NCI-H2227 treated with DMSO at 0.1 percent for 48 hours (cell line): Measurements from ENCODE around the gene CENPO.
"Not testable (repeated sequence)": the region's sequence is repeated elsewhere in the genome, so short reads cannot be mapped to it uniquely, and the experiment has no call there.

Source experiments
- DNase-seq: peaks from one replicate; lab custom pipeline; 2025; lab: John Stamatoyannopoulos, UW

Gene CENPO

DNA sequence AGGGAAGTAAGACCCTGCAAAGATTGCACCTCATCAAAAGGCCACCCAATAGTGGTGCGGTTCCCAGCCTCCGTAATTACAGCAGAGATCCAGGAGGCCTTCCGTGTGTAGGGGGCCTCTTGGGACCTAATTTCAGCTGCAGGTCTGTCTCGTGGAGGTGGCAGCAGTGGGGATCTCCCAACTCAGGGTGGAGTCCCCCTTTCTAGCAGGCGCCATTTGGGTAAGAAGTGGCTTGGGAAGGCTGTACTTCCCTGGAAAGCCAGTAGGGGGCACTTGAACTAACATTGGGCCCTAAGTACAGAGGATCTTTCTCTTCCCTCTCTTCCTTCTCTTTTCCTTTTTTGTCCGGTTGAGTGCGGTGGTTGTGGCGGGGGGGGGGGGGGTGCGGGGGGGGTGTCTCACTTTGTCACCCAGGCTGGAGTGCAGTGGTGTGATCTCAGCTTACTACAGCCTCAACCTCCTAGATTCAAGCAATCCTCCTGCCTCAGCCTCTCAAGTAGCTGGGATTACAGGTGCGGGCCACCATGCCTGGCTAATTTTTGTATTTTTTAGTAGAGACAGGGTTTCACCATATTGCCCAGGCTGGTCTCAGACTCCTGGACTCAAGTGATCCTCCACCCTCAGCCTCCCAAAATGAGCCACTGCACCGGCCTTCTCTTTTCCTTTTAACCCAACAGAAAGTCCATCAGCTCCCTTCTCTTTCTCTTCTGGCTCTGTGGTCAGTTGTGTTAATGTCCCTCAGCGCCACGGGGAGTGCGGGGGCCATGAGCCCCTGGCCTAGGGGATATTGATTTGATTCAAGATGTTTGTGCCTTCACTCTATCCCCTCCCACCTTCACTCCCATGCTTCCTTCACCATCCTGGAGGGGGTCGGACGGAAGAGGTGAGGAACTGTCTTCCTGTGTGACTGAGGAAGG lies 32.0 kb downstream of the CENPO start:
- DNase-seq: no peak

DNA sequence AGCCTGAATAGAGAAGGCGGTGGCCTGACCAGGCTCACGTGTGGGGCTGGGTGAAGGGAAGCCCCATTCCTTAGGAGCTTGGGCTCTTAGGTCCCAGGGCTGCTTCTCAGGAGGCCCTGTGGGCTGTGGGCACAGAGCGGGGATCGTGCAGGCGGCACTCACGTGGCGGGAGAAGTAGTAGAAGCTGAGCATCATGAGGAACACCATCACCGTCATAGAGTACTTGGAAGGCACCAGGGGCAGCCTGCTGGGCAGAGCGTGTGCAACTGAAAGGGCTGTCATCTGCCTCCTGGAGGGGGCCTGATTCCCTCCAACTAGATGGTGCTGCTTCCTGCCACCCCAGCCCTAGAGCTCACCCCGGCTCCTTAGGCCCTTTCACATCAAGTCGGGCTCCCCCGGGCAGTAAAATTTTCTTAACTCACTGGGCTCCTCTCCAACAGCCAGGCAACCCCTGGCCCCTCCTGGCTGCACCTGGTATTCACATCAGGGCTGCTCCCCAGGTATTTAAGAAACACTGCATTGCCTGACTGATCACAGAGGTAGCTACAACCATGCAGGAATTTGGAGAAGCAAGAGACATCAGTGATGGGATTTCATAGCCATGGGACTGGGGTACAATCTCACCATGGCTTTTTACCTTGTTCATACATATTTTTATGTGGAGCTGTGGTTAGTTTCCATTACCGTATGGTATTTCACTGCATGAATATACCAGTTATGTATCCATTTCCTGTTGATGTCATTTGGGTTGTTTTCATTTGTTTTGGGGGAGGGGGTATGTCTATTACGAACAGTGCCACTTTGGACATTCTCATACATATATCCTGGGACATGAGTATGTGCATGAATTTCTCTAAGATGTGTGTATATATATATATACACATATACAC lies 32.9 kb downstream of the CENPO start:
- no peak for DNase-seq

DNA sequence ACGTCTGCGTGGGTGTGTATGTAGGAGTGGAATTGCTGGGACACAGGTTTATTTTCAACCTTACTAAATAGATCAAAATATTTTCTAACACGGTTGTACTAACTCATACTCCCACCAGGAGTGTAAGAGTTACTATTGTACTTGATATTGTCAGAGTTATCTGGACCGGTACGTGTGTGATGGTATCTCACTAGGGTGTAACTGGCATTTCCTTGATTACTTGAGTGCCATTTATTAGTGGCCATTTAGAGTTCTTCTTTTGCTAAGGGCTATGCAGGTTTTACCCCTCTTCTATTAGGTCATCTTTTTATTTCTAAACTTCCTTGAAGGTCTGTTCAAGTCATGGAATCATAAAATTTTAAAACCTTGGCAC lies 33.5 kb downstream of the CENPO start:
- DNase-seq: no peak

DNA sequence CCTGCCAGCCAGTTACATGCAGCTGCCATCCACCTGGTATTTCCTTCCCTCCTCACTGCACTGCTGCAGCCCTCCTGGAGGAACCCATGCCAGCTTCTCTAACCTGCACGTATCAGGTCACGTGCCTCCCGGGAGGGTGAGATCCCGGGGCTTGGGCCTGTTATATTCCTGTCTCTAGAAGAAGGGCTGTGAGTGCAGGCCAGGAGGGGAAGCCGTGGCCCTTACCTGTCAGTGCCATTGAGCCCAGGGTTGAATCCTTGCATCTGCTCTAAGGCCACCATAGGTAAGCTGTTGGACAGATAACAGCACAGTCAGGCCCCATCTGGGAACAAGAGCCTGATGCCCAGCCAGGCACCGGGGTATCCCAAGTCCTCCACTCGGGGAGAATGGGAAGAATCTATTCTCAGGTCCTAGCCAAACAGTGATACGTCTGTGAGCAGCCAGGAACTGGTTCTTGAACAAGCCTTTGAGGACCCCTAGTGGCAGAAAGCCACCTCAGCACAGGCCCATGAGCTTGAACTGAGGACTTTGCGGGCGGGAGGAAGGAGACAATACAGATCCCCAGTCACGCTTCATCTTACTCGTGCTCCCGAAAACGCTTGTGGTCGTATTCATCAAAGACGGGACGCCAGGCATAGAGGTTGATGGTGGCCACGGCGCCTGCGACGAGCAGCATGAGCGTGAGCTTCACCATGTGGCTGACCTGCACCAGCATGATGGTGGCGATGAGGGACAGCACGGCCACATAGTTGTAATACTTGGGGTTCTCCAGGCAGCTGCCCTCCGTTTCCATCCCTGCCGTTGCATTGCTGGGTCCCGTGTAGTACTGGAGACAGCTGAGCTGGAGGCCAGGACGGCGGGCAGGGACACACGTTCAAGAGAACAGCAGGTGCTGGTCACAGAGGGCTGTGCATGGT lies 34.4 kb downstream of the CENPO start:
- DNase-seq: peak; percentile 84

DNA sequence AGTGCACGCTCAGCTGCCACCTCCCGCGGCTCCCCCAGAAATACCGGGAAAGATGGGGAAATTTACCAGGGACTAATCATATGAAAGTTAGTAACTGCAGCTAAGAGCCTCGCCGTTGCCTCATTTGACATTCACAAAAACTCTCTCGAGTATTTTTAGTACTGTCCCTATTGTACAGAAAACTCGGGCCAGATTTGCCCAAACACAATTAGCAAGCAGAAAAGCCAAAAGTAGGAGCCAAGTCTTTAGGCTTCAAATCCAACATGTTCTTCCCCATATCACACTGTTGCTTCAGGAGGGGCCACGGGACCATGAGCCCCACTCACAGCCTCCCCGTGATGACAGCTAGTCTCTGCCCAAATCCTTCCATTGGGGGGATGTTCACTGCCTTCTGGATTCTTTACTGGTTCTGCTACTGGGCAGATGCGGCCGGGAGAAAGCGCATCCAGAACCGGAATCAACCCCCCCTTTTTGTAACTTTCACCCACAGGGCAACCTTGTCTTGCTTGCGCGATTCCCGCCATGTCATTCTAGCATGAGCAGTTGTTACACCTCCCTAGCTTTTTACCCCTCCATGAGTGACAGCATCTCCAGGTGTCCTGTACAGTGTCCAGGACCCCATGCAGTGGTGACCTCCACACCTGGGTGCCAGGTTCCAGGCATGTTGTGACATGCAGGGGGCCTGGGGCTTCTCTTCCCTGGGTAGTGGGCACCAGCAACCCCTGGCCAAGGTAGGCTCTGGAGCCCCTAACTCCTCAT lies 35.2 kb downstream of the CENPO start:
- DNase-seq: no peak

DNA sequence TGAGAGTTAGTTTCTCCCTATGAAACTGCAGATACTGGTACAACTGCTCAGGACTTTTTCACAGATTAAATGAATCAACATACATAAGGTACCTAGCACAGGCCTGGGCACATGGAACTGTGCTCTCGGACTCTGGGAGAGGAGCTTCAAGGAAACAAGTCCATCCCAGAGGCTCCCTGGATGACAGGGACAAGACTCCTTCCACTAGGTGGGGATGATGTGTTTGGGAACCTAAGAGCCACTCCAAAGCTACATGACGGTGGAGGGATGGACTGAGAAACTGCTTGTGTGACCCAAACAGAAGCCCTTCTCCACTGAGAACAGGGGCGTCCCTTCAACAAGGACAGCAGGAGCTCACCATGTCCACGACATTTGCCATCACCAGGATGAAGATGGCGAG lies 37.1 kb downstream of the CENPO start:
- DNase-seq: no peak

DNA sequence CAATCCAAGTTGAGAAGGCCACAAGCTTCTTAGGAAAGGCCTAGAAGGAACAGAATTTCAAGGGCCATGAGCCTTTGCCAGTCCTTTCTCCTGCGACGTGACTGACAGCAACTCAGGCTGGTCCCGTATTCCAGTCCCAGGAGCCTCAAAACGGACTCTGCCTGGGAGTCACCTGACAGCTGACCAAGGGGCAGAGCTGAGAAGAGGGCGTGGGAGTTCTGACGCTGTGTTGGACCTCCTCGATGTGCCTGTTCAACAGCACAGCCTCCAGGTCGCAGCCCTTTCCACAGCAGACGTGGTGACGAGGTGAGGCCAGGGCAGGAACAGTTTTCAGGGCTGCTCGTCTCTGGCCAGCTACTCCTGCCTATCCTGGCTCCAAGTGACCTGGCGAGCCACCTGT lies 37.6 kb downstream of the CENPO start:
- no peak for DNase-seq

DNA sequence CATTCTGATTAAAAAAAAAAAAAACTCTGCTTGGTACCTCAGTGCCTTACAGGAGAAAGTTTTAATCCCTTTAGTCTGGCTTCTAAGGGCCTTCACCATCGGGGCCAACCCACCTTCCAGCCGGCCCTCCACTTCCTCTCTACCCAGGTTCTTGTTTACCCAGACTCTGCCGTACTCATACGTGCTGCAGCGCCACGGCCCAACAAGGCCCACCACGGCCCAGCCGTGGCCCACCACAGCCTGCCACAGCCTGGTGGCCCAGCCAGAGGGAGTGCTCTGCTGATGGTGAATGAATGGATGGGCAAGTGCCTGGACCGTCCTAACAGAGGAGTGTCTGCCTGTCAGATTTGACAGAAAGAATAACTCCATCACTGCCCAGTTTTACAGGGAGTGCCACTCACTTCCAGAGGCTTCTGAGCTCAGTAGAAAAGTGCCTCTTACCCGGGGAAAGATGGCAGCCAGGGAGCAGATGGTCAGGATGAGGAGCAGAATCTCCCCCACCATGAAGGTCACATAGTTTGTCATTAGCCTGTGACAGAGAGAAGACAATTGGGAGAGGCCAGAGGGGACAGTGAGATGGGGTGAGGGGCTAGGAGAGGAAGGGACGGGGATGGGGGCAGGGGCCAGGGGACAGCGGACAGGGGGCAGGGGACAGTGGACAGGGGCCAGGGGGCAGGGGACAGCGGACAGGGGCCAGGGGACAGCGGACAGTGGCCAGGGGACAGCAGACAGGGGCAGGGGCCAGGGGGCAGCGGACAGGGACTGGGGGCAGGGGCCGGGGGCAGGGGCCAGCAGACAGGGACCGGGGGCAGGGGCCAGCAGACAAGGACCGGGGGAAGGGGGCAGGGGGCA lies 38.2 kb downstream of the CENPO start:
- no peak for DNase-seq

DNA sequence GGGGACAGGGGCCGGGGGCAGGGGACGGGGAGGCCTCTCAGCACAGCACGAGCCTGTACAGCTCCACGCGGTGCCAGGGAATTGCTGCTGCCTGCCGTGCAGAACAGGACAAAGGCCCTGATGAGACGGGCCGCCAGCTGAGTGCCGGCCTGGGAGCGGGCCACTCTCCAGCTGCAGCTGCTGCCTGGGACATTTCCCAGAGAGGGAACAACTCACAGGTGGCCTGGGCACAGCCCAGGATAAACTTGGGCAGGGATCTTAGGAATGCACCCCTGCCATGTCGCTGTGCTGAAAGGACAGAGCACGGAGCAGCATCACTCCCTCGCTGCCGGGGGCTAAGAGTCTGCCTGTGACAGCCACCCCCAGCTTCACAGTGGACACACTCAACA lies 38.8 kb downstream of the CENPO start:
- DNase-seq: no peak

DNA sequence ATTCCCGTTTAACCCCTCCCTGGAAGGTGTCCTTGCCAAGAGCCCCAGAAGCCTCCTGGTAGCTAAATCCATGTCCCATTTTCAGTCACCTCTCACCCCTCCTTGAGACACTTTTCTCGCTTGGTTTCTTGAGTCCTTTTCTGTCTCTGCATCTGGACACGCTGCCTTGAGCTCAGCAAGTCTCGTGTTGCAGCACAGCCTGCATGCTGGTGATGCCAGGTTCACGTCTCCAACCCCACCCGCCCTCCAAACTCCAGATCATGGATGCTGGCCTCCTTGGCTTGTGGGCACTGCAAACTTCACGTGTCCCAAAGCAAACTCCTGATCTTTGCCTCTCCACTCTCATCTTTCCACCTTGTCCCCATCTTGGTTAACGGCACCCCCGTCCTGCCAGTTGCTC lies 39.3 kb downstream of the CENPO start:
- DNase-seq: no peak

DNA sequence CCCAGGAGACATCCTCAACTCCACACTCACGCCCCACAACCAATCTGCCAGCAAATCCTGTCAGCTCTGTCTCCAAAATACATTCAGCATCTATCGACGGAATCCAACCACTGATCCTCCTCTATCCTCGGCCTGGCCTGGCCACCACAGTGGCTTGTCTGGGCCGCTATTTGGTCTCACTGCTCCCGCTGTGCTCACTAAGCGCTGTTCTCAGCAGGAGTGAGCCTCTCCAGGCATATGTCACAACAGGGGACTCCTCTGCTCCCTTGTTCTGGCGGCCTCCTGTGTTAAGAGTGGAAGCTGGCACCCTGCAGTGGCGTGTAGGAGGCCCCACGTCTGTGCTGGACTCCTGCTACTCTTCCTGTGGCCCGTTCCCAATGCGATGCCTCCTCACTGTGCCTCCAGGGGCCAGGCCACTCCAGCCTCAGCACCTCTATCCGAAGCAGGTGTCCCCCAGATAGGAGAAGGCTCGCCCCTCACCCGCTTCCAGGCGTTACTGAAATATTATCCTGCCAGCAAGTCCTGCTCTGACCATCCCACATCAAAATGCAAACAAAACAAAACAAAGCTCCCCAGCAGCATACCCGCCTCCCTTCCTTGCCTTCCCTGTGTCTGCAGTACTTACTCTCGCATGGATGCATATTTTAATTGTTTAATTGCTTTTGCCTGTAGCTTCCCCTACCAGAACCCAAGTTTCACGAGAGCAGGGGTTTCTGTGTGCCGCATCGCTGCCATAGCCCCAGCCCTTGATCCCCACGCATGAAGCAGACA lies 39.9 kb downstream of the CENPO start:
- no peak for DNase-seq

DNA sequence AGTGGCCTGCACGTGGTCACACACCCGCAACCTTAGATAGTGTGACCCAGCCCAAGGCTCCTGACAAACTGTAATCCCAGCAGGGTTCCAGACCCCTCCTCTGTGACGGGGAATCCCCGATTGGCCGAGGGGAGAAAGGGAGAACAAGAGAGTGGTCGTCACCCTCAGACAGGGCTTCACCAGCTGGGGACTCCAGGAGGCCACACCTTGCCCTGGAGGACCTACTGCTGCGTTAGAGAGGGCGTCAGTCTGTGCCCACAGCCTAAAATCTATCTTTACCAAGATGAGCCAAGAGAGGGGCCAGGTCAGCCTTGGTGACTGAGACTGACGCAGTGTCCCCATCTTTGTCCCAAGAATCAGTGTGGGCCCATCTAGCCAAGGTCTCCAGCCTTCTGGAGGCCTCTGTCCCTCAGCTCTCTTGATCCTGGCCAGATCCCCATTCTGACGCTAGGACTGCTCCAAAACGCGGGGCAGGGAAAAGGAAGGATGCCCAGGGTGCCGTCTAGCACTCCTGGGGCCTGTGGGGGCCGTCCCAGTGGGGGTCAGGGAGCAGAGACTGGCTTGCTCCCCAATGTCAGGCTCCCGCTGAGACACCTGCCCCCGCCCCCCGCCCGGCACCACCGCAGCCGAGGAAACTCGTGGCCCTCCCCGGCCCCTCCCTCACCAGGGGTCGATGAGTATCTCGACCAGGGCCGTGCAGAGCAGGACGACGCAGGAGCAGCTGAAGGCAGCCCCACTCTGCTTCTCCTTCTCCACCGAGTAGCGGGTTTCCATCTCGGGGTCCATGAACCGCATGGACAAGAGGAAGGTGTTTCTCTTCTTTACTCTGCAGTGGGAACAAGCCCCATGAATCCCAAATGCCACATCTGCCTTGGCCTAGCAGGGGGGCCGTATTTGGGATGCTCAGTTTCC lies 40.9 kb downstream of the CENPO start:
- no peak for DNase-seq

DNA sequence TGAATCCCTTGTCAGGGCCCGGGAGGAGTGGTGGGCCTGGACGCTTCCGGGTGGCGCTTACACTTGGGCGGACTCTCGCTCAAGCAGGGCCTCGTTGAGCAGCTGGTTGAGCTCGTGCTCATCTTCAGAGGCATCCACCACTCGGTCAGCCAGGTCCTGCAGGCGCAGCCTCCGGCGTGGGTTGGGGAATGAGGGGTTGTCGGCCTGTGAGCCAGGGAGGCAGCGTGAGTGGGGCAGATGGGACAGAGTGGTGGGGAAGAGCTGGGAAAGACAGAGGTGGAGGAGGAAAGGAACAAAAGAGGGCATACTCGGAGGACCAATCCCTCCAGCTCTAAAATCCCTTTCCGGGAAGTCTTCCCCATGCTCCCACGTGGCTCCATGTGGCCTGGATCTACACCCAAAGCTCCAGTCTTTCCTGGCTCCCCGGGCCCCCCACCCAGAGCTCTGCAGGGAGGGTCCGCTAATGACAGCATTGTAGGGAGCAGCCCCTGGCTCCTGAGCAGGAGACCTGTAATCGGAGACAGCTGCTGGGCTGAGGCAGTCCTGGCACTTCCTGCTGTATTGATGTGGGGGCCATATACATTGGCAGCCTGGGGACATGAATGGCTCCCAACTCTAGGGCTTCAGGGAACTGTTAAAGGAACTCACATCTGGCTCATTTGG lies 41.6 kb downstream of the CENPO start:
- DNase-seq: no peak

DNA sequence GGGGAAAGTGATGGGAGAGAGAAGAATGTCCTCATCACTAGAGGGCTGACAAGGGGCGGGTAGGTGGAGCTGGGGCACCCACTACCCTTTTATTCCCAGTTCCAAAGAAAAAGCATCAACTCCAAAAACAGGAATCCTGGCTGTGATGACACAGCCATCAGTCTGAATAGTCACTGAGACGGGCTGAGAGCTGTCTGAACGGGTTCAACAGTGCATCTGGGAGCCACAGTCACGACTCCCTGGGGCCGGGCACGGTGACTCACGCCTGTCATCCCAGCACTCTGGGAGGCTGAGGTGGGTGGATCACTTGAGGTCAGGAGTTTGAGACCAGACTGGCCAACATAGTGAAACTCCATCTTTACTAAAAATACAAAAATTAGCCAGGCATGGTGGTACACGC lies 42.2 kb downstream of the CENPO start:
- not testable (repeated sequence) for DNase-seq

DNA sequence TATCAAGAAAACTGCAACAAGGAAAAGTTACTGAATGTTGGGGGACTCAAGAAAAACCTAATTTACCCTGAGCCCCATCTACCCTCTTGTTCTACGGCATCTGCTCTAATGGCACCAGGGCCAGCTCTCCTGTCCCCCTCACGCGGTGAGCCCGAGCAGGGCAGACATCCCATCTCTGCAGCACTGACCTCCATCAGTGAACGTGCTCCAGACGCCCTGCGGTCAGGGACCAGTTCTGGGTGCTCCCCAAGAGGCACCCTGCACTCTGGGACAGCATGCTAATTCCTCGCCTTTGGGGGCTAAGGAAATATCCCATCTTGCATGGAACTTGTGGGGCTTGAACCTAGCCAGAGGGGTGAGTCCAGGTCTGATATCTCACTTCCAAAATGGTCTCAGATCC lies 43.0 kb downstream of the CENPO start:
- DNase-seq: no peak

DNA sequence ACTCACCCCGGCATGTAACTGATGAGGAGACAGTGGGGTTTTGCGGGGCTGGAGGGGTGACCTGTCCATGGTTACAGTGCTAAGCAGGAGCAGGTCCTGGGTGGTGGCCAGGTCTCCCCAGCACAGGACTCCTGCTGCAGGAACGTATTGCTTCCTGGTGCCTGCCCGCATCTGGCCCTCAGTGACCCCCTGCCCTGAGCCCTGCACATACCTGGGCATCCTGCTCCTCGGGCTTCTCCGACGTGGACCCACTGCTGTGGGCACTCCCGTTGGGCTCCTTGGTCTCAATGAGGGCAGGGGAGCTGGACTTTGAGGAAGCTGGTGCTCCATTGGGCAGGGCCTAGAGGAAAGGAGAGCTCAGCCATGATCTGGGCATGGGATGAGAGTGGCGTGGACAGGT lies 43.5 kb downstream of the CENPO start:
- no peak for DNase-seq

DNA sequence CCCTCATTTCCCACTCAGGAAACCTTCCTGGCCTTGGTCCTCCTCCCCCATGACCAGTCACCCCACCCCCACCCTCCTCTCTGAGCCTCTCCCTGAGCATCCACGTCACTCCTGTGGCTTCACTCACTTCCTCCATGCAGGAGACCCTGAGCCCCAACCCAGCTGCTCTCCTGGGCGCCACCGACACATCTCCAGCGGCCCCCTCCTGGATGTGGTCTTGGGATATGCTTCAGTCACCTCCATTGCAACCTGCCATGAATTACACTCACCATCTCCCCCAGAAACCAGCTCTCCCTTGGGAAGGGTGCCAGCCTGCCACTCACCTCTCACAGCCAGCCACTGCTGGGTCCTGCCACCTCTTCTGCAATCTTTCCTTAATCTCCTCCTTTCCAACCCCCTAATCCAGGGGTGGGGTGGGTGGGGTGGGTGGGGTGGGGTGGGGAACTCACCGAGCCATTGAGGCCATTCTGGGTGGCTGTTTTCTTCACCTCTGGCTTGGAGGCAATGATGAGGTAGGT lies 44.8 kb downstream of the CENPO start:
- no peak for DNase-seq

DNA sequence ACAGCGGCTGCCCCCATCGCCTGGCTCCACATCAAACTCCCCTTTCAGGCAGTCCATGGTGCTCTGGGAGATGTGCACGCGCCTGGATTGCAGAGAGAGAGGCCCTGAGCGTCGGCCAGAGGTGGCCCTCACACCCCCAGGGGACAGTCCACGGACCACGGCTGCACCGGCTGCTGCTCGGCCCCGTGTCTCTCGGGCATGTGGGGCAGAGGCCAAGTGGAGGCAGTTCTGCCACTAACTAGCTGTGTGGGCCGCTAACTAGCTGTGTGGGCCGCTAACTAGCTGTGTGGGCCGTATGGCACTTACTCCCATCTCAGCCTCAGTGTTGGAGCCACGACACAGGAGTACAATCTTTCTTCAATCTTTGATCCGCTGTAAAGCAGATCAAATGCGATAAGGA lies 45.3 kb downstream of the CENPO start:
- no peak for DNase-seq
